SK-N-SH treated with all-trans-retinoic acid at 6 μM for 48 hours (cell line): ENCODE measurements around the gene MCM3.

Source experiments
- ATAC-seq: fragments of 200-7000 bp; cut with Tn5 transposase; 3 replicates; pipeline ENCODE4 v1.9.1; 2020; ENCODE audit warnings: mild to moderate bottlenecking, moderate library complexity
- ARNTL ChIP-seq: fragments of 450-650 bp; formaldehyde crosslinking; IDR thresholded peaks from 2 replicates; pipeline ENCODE4 v1.5.0; 2020; ENCODE audit warnings: low read depth, mild to moderate bottlenecking, moderate library complexity, borderline replicate concordance
- BACH2 ChIP-seq: fragments of 250-450 bp; sonication (Bioruptor Pico); IDR thresholded peaks from 2 replicates; pipeline ENCODE4 v1.9.0; 2021; ENCODE audit warnings: mild to moderate bottlenecking, borderline replicate concordance
- CSDC2 ChIP-seq: fragments of 250-450 bp; sonication (Bioruptor Pico); IDR thresholded peaks from 2 replicates; pipeline ENCODE4 v1.5.0; 2020; ENCODE audit warnings: mild to moderate bottlenecking, moderate library complexity
- GLIS3 ChIP-seq: fragments of 250-450 bp; sonication (Bioruptor Pico); IDR thresholded peaks from 2 replicates; pipeline ENCODE4 v1.5.0; 2020; ENCODE audit warnings: mild to moderate bottlenecking, moderate library complexity
- ISL1 ChIP-seq: fragments of 250-450 bp; sonication (Bioruptor Pico); IDR thresholded peaks from 2 replicates; pipeline ENCODE4 v2.1.2; 2022; ENCODE audit warnings: mild to moderate bottlenecking, moderate library complexity
- OSR1 ChIP-seq: fragments of 250-450 bp; sonication (Bioruptor Pico); IDR thresholded peaks from 2 replicates; pipeline ENCODE4 v1.8.0; 2022; ENCODE audit warnings: moderate library complexity, mild to moderate bottlenecking, inconsistent platforms
- PATZ1 ChIP-seq: fragments of 250-450 bp; sonication (Bioruptor Pico); IDR thresholded peaks from 2 replicates; pipeline ENCODE4 v1.8.0; 2020; ENCODE audit warnings: mild to moderate bottlenecking, moderate library complexity, borderline replicate concordance
- POU6F1 ChIP-seq: fragments of 250-450 bp; sonication (Bioruptor Pico); IDR thresholded peaks from 2 replicates; pipeline ENCODE4 v1.8.0; 2021; ENCODE audit warnings: low read depth, mild to moderate bottlenecking, moderate library complexity, borderline replicate concordance
- PPARA ChIP-seq: fragments of 250-450 bp; sonication (Bioruptor Pico); IDR thresholded peaks from 2 replicates; pipeline ENCODE4 v1.5.0; 2020; ENCODE audit warnings: mild to moderate bottlenecking, borderline replicate concordance
- RARB ChIP-seq: fragments of 250-450 bp; sonication (Bioruptor Pico); IDR thresholded peaks from 2 replicates; pipeline ENCODE4 v1.8.0; 2021; ENCODE audit warnings: mild to moderate bottlenecking, moderate library complexity
- SNAI2 ChIP-seq: fragments of 250-450 bp; sonication (Bioruptor Pico); IDR thresholded peaks from 2 replicates; pipeline ENCODE4 v1.5.0; 2020; ENCODE audit warnings: mild to moderate bottlenecking, moderate library complexity
- TCF4 ChIP-seq: fragments of 250-450 bp; sonication (Bioruptor Pico); IDR thresholded peaks from 2 replicates; pipeline ENCODE4 v1.8.0; 2021; ENCODE audit warnings: mild to moderate bottlenecking, moderate library complexity, borderline replicate concordance
- TOX ChIP-seq: fragments of 250-450 bp; sonication (Bioruptor Pico); IDR thresholded peaks from 2 replicates; pipeline ENCODE4 v1.8.0; 2021; ENCODE audit warnings: mild to moderate bottlenecking, moderate library complexity, borderline replicate concordance
- ZC3H10 ChIP-seq: fragments of 250-450 bp; sonication (Bioruptor Pico); IDR thresholded peaks from 2 replicates; pipeline ENCODE4 v1.5.1; 2021; ENCODE audit warnings: mild to moderate bottlenecking, moderate library complexity
- ZFP3 ChIP-seq: fragments of 250-450 bp; sonication (Bioruptor Pico); IDR thresholded peaks from 2 replicates; pipeline ENCODE4 v1.5.0; 2020; ENCODE audit warnings: mild to moderate bottlenecking, moderate library complexity
- ZFP30 ChIP-seq: fragments of 450-650 bp; formaldehyde crosslinking; IDR thresholded peaks from 2 replicates; pipeline ENCODE4 v1.5.0; 2022; ENCODE audit warnings: mild to moderate bottlenecking, moderate library complexity
- ZNF565 ChIP-seq: fragments of 450-650 bp; formaldehyde crosslinking; conservative IDR thresholded peaks from 2 replicates; pipeline ENCODE4 v1.5.0; 2020; ENCODE audit warnings: low read depth, mild to moderate bottlenecking, moderate library complexity
- ZNF70 ChIP-seq: fragments of 450-650 bp; formaldehyde crosslinking; IDR thresholded peaks from 2 replicates; pipeline ENCODE4 v1.5.0; 2020; ENCODE audit warnings: mild to moderate bottlenecking, moderate library complexity
- ZNF8 ChIP-seq: fragments of 450-650 bp; formaldehyde crosslinking; IDR thresholded peaks from 2 replicates; pipeline ENCODE4 v1.5.0; 2020; ENCODE audit warnings: mild to moderate bottlenecking, moderate library complexity
- TF ChIP-seq, protein P1 (sequence below): fragments of 250-450 bp; sonication (Bioruptor Pico); IDR thresholded peaks from 2 replicates; pipeline ENCODE4 v1.5.0; 2020; ENCODE audit warnings: mild to moderate bottlenecking, moderate library complexity
- TF ChIP-seq, protein P2 (sequence below): fragments of 250-450 bp; sonication (Bioruptor Pico); IDR thresholded peaks from 2 replicates; pipeline ENCODE4 v1.5.1; 2020; ENCODE audit warnings: low read depth, mild to moderate bottlenecking, moderate library complexity
- TF ChIP-seq, protein P3 (sequence below): fragments of 250-450 bp; sonication (Bioruptor Pico); IDR thresholded peaks from 2 replicates; pipeline ENCODE4 v1.5.1; 2021; ENCODE audit warnings: mild to moderate bottlenecking, moderate library complexity

MCM3 gene

DNA sequence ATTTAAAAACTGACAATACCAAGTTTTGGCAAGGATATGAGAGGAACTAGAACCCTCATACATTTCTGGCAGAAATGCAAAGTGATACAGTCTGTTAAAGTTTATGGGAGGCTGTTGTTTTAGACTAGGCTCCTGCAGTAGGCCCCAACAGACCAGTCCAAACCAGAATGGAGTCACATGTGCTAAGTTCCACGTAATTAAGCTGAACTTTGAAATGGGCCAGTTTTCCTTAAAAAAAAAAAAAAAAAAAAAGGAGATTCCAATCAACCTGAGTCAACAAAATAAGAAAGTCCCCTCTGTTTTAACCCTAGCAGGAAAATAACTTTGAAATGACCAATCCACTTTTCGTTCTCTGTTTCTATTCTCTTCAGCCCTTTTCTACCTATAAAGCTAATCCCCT, 66.8 kb downstream of the MCM3 start:
- no peak for TF ChIP-seq TCF4
- no peak for TF ChIP-seq PATZ1 (CRISPR knock-in tag)
- no peak for TF ChIP-seq TOX
- TF ChIP-seq GLIS3, result no peak
- TF ChIP-seq ISL1 (CRISPR knock-in tag), result no peak
- TF ChIP-seq BACH2, result no peak
- TF ChIP-seq ARNTL (CRISPR knock-in tag), result no peak
- TF ChIP-seq RARB (CRISPR knock-in tag), result no peak
- no peak for TF ChIP-seq ZNF8 (CRISPR knock-in tag)
- TF ChIP-seq OSR1 (CRISPR knock-in tag), result no peak
- TF ChIP-seq, protein P1, sequence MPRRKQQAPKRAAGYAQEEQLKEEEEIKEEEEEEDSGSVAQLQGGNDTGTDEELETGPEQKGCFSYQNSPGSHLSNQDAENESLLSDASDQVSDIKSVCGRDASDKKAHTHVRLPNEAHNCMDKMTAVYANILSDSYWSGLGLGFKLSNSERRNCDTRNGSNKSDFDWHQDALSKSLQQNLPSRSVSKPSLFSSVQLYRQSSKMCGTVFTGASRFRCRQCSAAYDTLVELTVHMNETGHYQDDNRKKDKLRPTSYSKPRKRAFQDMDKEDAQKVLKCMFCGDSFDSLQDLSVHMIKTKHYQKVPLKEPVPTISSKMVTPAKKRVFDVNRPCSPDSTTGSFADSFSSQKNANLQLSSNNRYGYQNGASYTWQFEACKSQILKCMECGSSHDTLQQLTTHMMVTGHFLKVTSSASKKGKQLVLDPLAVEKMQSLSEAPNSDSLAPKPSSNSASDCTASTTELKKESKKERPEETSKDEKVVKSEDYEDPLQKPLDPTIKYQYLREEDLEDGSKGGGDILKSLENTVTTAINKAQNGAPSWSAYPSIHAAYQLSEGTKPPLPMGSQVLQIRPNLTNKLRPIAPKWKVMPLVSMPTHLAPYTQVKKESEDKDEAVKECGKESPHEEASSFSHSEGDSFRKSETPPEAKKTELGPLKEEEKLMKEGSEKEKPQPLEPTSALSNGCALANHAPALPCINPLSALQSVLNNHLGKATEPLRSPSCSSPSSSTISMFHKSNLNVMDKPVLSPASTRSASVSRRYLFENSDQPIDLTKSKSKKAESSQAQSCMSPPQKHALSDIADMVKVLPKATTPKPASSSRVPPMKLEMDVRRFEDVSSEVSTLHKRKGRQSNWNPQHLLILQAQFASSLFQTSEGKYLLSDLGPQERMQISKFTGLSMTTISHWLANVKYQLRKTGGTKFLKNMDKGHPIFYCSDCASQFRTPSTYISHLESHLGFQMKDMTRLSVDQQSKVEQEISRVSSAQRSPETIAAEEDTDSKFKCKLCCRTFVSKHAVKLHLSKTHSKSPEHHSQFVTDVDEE (CRISPR knock-in tag), result no peak
- TF ChIP-seq ZFP30 (CRISPR knock-in tag), result no peak
- TF ChIP-seq POU6F1 (CRISPR knock-in tag), result no peak
- TF ChIP-seq SNAI2 (CRISPR knock-in tag), result no peak
- no peak for ATAC-seq

GRCh38 chr6:52216932-52217575, 67.5 kb downstream of the MCM3 start:
- TF ChIP-seq TCF4, result no peak
- TF ChIP-seq OSR1 (CRISPR knock-in tag), result no peak
- TF ChIP-seq, protein P2, sequence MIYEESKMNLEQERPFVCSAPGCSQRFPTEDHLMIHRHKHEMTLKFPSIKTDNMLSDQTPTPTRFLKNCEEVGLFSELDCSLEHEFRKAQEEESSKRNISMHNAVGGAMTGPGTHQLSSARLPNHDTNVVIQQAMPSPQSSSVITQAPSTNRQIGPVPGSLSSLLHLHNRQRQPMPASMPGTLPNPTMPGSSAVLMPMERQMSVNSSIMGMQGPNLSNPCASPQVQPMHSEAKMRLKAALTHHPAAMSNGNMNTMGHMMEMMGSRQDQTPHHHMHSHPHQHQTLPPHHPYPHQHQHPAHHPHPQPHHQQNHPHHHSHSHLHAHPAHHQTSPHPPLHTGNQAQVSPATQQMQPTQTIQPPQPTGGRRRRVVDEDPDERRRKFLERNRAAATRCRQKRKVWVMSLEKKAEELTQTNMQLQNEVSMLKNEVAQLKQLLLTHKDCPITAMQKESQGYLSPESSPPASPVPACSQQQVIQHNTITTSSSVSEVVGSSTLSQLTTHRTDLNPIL (CRISPR knock-in tag), result no peak
- TF ChIP-seq PATZ1 (CRISPR knock-in tag), result no peak
- TF ChIP-seq ZNF8 (CRISPR knock-in tag), result no peak
- no peak for TF ChIP-seq GLIS3
- TF ChIP-seq ZNF70 (CRISPR knock-in tag), result no peak
- no peak for TF ChIP-seq ZC3H10
- TF ChIP-seq BACH2, result no peak
- TF ChIP-seq ZFP3 (CRISPR knock-in tag), result no peak
- ATAC-seq, result no peak

- ATAC-seq, result no peak
- TF ChIP-seq CSDC2 (CRISPR knock-in tag) (no peak), PPARA (no peak), ZC3H10 (no peak), ZNF70 (CRISPR knock-in tag) (no peak), ZNF565 (CRISPR knock-in tag) (no peak), ZFP3 (CRISPR knock-in tag) (no peak), PATZ1 (CRISPR knock-in tag) (no peak), GLIS3 (no peak), ARNTL (CRISPR knock-in tag) (no peak)
- TF ChIP-seq, protein P1 (CRISPR knock-in tag), result no peak
- TF ChIP-seq, protein P3, sequence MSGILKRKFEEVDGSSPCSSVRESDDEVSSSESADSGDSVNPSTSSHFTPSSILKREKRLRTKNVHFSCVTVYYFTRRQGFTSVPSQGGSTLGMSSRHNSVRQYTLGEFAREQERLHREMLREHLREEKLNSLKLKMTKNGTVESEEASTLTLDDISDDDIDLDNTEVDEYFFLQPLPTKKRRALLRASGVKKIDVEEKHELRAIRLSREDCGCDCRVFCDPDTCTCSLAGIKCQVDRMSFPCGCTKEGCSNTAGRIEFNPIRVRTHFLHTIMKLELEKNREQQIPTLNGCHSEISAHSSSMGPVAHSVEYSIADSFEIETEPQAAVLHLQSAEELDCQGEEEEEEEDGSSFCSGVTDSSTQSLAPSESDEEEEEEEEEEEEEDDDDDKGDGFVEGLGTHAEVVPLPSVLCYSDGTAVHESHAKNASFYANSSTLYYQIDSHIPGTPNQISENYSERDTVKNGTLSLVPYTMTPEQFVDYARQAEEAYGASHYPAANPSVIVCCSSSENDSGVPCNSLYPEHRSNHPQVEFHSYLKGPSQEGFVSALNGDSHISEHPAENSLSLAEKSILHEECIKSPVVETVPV (CRISPR knock-in tag), result no peak
Measured at GRCh38 chr6:52215787-52216186, 68.8 kb downstream of the MCM3 start.
